Prostate gland (tissue), 2 donors: Measurements from ENCODE around the gene NCOA6. TPM values are rescaled to one million over a fixed set of nuclear protein-coding genes. Genes with fewer than 3 reads are reported as not detected.
"Not testable (repeated sequence)": the region's sequence is repeated elsewhere in the genome, so short reads cannot be mapped to it uniquely, and the experiment has no call there.

Experiments
- DNase-seq: peaks from one replicate; pipeline ENCODE4 v3.0.0-alpha.2; 2019; ENCODE audit warnings: low spot score
- H3K27ac ChIP-seq, 2 donors: fragments of 200-600 bp; sonication (generic); 2 replicates each; pipeline ENCODE4 v1.5.1; 2017 to 2019
- H3K27me3 ChIP-seq: fragments of 200-600 bp; sonication (generic); replicated peaks from 2 replicates; pipeline ENCODE4 v1.5.1; 2019; ENCODE audit not compliant: insufficient read depth
- H3K36me3 ChIP-seq, 2 donors: fragments of 200-600 bp; sonication (generic); 1 replicate in 1 of 2; 2 replicates in 1 of 2; pipeline versions ENCODE4 v1.5.1 to v1.8.1; 2017 to 2019
- H3K4me1 ChIP-seq: fragments of 200-600 bp; sonication (generic); replicated peaks from 2 replicates; pipeline ENCODE4 v1.5.1; 2019
- H3K4me3 ChIP-seq, 2 donors: fragments of 200-600 bp; sonication (generic); 2 replicates each; pipeline ENCODE4 v1.5.1; 2017 to 2019
- H3K9me3 ChIP-seq: fragments of 200-600 bp; sonication (generic); 2 replicates; pipeline ENCODE4 v1.5.1; 2017
- POLR2A ChIP-seq: fragments of 450-650 bp; IDR thresholded peaks from one replicate; pipeline ENCODE4 v1.6.1; 2016; ENCODE audit warnings: antibody characterized with exemption, mild to moderate bottlenecking
- POLR2AphosphoS5 ChIP-seq: sonication (generic); formaldehyde crosslinking; IDR thresholded peaks from one replicate; pipeline ENCODE4 v1.6.1; 2017; ENCODE audit warnings: antibody characterized with exemption
- WGBS: methylation state at CpG from one replicate; pipeline ENCODE4 v1.1.5; 2018; 5-methylcytosine and 5-hydroxymethylcytosine counted together
- intact Hi-C: fragments of 100-400 bp; cut with DNase I; formaldehyde crosslinking; loops from one replicate; pipeline ENCODE4 v1.14.2; 2022
- total RNA-seq, 2 donors: library from RNA; depleted of rRNA; stranded (reverse); fragments of >200 nt; gene quantifications; one replicate each; pipeline ENCODE4 v1.1.0, GENCODE V29; 2016
- TF ChIP-seq, protein P1 (sequence below), 4 experiments: fragments of 200-600 bp in 2 of 4; fragments of 450-650 bp in 2 of 4; sonication (generic) in 2 of 4; IDR thresholded peaks; 1 replicate in 3 of 4; 2 replicates in 1 of 4; pipeline ENCODE4 v1.5.1; 2016 to 2019; ENCODE audit warnings: antibody characterized with exemption in 4 of 4, mild to moderate bottlenecking in 2 of 4, moderate library complexity in 2 of 4

NCOA6 gene
- total RNA-seq, 2 donors from 2014 or later, result 19.6 to 43.7 TPM

DNA sequence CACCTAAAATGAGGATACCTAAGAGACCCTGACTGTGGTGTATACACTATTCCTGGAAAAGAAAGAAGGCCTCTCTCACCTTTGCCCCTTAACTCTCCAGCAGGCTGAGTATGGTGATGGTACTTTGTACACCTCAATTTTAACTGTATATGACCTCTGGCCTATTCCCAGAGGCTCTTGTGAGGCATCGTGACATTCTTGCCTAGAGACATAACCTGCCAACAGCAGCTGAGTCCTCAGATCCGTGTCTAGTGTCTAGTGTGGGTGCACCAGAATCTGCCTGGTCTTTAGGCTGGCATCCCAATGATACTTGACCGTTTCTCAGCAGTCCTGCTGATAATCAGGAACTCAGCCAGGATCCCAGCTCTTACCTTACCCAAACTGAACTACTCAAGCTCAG lies 101.3 kb downstream of the NCOA6 start:
- no peak overlapping the region for H3K4me3 ChIP-seq
- no peaks in the 10 kb centered on the region for H3K27me3 ChIP-seq
- H3K27ac ChIP-seq, result no peak overlapping the region
- WGBS, result 90% methylated on average over 3 of the region's 3 CpGs
- intact Hi-C loops, result no loop called here
- no peaks in the 10 kb centered on the region for H3K36me3 ChIP-seq
- no peaks in the 10 kb centered on the region for H3K4me1 ChIP-seq
- TF ChIP-seq POLR2AphosphoS5 (no peak), POLR2A (no peak)
- TF ChIP-seq, protein P1, sequence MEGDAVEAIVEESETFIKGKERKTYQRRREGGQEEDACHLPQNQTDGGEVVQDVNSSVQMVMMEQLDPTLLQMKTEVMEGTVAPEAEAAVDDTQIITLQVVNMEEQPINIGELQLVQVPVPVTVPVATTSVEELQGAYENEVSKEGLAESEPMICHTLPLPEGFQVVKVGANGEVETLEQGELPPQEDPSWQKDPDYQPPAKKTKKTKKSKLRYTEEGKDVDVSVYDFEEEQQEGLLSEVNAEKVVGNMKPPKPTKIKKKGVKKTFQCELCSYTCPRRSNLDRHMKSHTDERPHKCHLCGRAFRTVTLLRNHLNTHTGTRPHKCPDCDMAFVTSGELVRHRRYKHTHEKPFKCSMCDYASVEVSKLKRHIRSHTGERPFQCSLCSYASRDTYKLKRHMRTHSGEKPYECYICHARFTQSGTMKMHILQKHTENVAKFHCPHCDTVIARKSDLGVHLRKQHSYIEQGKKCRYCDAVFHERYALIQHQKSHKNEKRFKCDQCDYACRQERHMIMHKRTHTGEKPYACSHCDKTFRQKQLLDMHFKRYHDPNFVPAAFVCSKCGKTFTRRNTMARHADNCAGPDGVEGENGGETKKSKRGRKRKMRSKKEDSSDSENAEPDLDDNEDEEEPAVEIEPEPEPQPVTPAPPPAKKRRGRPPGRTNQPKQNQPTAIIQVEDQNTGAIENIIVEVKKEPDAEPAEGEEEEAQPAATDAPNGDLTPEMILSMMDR (IDR thresholded peaks at IDR 0.05), result no peak
- DNase-seq, result no peak
- no peaks in the 10 kb centered on the region for H3K9me3 ChIP-seq

DNA sequence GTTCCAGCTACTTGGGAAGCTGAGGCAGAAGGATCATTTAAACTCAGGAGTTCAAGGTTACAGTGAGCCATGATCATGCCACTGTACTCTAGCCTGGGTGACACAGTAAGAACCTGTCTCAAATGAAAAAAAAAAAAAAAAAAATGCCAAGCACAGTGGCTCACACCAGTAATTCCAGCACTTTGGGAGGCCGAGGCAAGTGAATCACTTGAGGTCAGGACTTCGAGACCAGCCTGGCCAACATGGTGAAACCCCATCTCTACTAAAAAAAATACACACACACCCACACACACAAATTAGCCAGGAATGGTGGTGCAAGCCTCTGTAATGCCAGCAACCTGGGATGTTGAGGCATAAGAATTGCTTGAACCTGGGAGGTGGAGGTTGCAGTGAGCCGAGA lies 102.9 kb downstream of the NCOA6 start:
- H3K27ac ChIP-seq, H3K4me3 ChIP-seq, intact Hi-C loops, H3K27me3 ChIP-seq, H3K9me3 ChIP-seq, DNase-seq, H3K36me3 ChIP-seq, H3K4me1 ChIP-seq: not testable (repeated sequence)
- WGBS, result 88% methylated on average over 3 of the region's 3 CpGs

DNA sequence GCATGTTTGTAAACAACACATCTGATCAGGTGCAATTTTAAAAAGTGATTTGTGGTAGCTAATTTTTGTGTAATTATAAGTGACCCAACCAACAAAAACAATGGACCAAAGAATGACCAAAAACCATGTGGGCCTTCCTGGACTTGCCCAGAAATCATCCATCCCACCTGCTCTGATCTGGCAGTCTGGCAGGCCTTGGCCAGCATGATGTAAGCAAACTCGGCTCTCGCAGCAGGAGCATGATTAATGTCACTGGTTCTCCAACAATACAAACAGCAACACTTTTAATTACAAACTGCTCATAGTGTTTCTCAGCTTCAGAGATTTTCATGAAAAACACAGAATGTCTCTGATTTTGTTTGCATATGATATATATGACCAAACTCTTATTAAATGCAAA lies 105.2 kb downstream of the NCOA6 start:
- DNase-seq, result no peak
- TF ChIP-seq POLR2A, result no peak
- TF ChIP-seq POLR2AphosphoS5, result no peak
- TF ChIP-seq, protein P1 (IDR thresholded peaks at IDR 0.05), result no peak
- Histone ChIP-seq H3K36me3 (no peaks in the 10 kb centered on the region), H3K27ac (no peak overlapping the region), H3K4me1 (no peaks in the 10 kb centered on the region), H3K9me3 (no peaks in the 10 kb centered on the region), H3K27me3 (no peaks in the 10 kb centered on the region), H3K4me3 (no peak overlapping the region)
- 42% methylated on average over 2 of the region's 2 CpGs for WGBS
- intact Hi-C loops, result no loop called here

DNA sequence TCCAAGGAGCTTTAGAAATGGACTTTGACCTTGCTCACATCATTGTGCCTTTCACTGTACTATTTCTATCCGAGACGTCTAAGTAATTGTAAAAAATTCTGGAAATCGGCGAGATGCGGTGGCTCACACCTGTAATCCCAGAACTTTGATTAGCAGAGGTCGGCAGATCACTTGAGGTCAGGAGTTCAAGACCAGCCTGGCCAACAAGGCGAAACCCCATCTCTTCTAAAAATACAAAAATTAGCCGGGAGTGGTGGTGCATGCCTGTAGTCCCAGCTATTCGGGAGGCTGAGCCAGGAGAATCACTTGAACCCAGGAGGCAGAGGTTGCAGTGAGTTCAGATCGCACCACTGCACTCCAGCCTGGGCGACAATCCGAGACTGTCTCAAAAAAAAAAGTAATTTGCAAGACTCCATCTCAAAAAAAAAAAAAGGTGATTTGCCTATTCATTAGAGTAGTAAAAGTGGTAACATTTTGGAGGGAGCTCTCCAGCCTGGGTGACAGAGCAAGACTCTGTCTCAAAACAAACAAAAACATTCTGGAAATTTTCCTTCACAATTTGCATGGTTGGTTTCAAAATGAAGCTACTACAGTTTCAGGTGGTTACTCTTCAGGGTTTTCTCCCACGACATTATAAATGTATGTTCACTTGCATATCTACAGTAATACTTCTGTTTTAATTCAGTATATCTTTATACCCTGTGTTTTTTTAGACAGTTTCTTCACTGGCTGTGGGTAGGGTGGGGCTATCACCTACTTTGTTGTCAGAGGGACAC lies 106.0 kb downstream of the NCOA6 start:
- H3K9me3 ChIP-seq, H3K4me3 ChIP-seq, intact Hi-C loops, H3K36me3 ChIP-seq, H3K27me3 ChIP-seq, H3K4me1 ChIP-seq, H3K27ac ChIP-seq, DNase-seq: not testable (repeated sequence)
- 96% methylated on average over 13 of the region's 13 CpGs for WGBS

DNA sequence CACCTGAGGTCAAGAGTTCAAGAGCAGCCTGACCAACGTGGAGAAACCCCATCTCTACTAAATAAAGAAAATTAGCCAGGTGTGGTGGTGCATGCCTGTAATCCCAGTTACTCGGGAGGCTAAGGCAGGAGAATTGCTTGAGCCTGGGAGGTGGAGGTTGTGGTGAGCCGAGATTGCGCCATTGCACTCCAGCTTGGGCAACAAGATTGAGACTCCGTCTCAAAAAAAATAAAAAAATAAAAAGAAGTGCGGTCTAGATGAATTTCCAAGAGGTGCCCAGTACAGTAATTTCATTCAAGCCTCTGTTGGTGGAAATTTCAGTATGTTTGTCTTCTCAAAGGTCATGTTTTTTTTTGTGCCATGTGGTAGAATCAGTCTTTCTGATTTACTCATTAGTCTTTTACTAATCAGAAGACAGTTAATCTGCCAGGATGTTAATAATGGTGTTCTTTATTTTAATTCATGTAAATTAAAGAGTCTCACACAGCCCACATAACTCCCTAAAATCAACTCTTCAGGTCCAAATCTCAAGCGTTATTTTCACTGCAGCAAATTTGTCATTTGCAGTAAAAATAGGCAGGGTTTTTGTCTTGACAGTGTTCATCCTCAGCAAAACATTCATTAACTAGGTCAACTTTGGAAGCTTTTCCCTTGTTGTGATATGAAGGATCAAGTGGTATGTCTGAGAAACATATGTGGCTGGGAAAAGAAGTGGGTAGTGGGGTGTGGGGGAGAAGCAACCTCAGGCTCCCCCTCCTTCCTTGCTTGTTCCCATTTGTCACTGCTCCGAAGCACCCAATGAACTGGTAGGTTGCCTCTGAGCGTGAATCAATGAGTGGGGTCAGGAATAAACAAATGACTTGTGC lies 108.0 kb downstream of the NCOA6 start:
- no peak overlapping the region for H3K4me3 ChIP-seq
- WGBS, result 88% methylated on average over 9 of the region's 9 CpGs
- intact Hi-C loops, result no loop called here
- TF ChIP-seq POLR2A (no peak), POLR2AphosphoS5 (no peak)
- TF ChIP-seq, protein P1 (IDR thresholded peaks at IDR 0.05), result no peak
- H3K36me3 ChIP-seq, result no peaks in the 10 kb centered on the region
- no peak for DNase-seq
- H3K9me3 ChIP-seq, result no peaks in the 10 kb centered on the region
- no peaks in the 10 kb centered on the region for H3K27me3 ChIP-seq
- H3K27ac ChIP-seq, result no peak overlapping the region
- H3K4me1 ChIP-seq, result no peaks in the 10 kb centered on the region

DNA sequence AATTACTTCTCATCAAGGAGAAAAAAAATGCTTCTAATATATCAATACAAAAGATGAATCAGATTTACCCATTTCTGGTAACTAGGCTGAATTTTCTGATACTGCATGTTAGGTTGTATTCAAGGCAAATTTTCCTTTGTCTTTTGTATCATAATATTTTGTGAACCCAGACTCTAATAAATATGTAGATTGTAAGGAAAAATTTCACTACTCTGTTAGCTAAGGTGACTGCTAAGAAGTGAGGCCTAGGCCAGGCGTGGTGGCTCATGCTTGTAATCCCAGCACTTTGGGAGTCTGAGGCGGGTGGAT lies 108.6 kb downstream of the NCOA6 start:
- Histone ChIP-seq H3K36me3 (no peaks in the 10 kb centered on the region), H3K4me3 (no peak overlapping the region), H3K27me3 (no peaks in the 10 kb centered on the region), H3K4me1 (no peaks in the 10 kb centered on the region), H3K27ac (no peak overlapping the region), H3K9me3 (no peaks in the 10 kb centered on the region)
- no peak for TF ChIP-seq POLR2A
- no peak for TF ChIP-seq POLR2AphosphoS5
- TF ChIP-seq, protein P1 (IDR thresholded peaks at IDR 0.05), result no peak
- DNase-seq, result no peak
- WGBS, result 95% methylated on average over 2 of the region's 2 CpGs
- intact Hi-C loops, result no loop called here
